GM23338 (cell line): ENCODE results near the gene KSR2. TPM values are rescaled to one million over a fixed set of nuclear protein-coding genes. Genes with fewer than 3 reads are reported as not detected.

Source experiments
- ATAC-seq: fragments of 200-7000 bp; cut with Tn5 transposase; 3 replicates; pipeline ENCODE4 v1.9.1; 2020
- DNase-seq: peaks from one replicate; pipeline ENCODE4 v3.0.0-alpha.2; 2015; ENCODE audit warnings: low spot score
- H2AFZ ChIP-seq: fragments of 200-600 bp; sonication (generic); 2 replicates; pipeline ENCODE4 v1.8.0; 2016; ENCODE audit warnings: antibody characterized with exemption, mild to moderate bottlenecking, moderate library complexity
- H3F3A ChIP-seq: fragments of 200-600 bp; sonication (generic); replicated peaks from 2 replicates; pipeline ENCODE4 v1.8.0; 2017; ENCODE audit warnings: antibody characterized with exemption, mixed run types, low read depth
- H3K27ac ChIP-seq: fragments of 200-600 bp; sonication (generic); 2 replicates; pipeline ENCODE4 v1.6.1; 2016; ENCODE audit warnings: low read depth
- H3K27me3 ChIP-seq: fragments of 200-600 bp; sonication (generic); 2 replicates; pipeline ENCODE4 v1.8.0; 2016; ENCODE audit warnings: mild to moderate bottlenecking, mixed run types, moderate library complexity; ENCODE audit not compliant: insufficient read depth
- H3K36me3 ChIP-seq: fragments of 200-600 bp; sonication (generic); 2 replicates; pipeline ENCODE4 v1.8.0; 2016; ENCODE audit warnings: mild to moderate bottlenecking; ENCODE audit not compliant: insufficient read depth
- H3K4me1 ChIP-seq: fragments of 200-600 bp; sonication (generic); 2 replicates; pipeline ENCODE4 v1.8.0; 2016; ENCODE audit warnings: mild to moderate bottlenecking, moderate library complexity; ENCODE audit not compliant: insufficient read depth
- H3K4me2 ChIP-seq: fragments of 200-600 bp; sonication (generic); 2 replicates; pipeline ENCODE4 v1.7.1; 2017; ENCODE audit warnings: mixed run types
- H3K4me3 ChIP-seq: fragments of 200-600 bp; sonication (generic); 2 replicates; pipeline ENCODE4 v1.6.1; 2016; ENCODE audit warnings: mixed run types
- H3K79me2 ChIP-seq: fragments of 200-600 bp; sonication (generic); replicated peaks from 2 replicates; pipeline ENCODE4 v1.8.0; 2017; ENCODE audit warnings: mild to moderate bottlenecking; ENCODE audit not compliant: insufficient read depth
- H3K9me2 ChIP-seq: fragments of 200-600 bp; sonication (generic); 2 replicates; pipeline ENCODE4 v1.8.0; 2017; ENCODE audit not compliant: insufficient read depth
- H4K20me1 ChIP-seq: fragments of 200-600 bp; sonication (generic); replicated peaks from 2 replicates; pipeline ENCODE4 v1.8.0; 2017; ENCODE audit warnings: mild to moderate bottlenecking; ENCODE audit not compliant: insufficient read depth
- H3K27ac Mint-ChIP-seq: 2 replicates; pipeline ENCODE4 v1.8.0; 2020; ENCODE audit warnings: inconsistent platforms, mild to moderate bottlenecking, moderate library complexity, mixed read lengths
- H3K27me3 Mint-ChIP-seq: 3 replicates; pipeline ENCODE4 v1.8.0; 2022; ENCODE audit warnings: low read depth, mild to moderate bottlenecking, moderate library complexity, mixed read lengths, inconsistent platforms; ENCODE audit not compliant: insufficient read depth, poor library complexity
- H3K36me3 Mint-ChIP-seq: 3 replicates; pipeline ENCODE4 v1.8.0; 2021; ENCODE audit warnings: low read depth, mild to moderate bottlenecking, inconsistent platforms, moderate library complexity, mixed read lengths
- H3K4me1 Mint-ChIP-seq: 3 replicates; pipeline ENCODE4 v1.8.0; 2020; ENCODE audit warnings: mild to moderate bottlenecking, inconsistent platforms, mixed read lengths
- H3K4me3 Mint-ChIP-seq: 3 replicates; pipeline ENCODE4 v1.8.0; 2021; ENCODE audit warnings: moderate library complexity, mild to moderate bottlenecking, inconsistent platforms, mixed read lengths
- H3K9me3 Mint-ChIP-seq: 3 replicates; pipeline ENCODE4 v1.8.0; 2020; ENCODE audit warnings: moderate library complexity, mild to moderate bottlenecking, inconsistent platforms, mixed read lengths
- CREB1 ChIP-seq: fragments of 250-450 bp; sonication (Bioruptor Pico); IDR thresholded peaks from 2 replicates; pipeline ENCODE4 v1.5.0; 2020; ENCODE audit warnings: low read depth, mild to moderate bottlenecking, moderate library complexity
- EZH2 ChIP-seq: fragments of 200-600 bp; sonication (generic); IDR thresholded peaks from one replicate; pipeline ENCODE4 v1.8.0; 2017; ENCODE audit warnings: antibody characterized with exemption, mild to moderate bottlenecking, low read depth; ENCODE audit not compliant: unreplicated experiment
- EZH2phosphoT487 ChIP-seq: fragments of 200-600 bp; sonication (generic); IDR thresholded peaks from one replicate; pipeline ENCODE4 v1.8.1; 2018; ENCODE audit warnings: antibody characterized with exemption; ENCODE audit not compliant: unreplicated experiment
- JUNB ChIP-seq: IDR thresholded peaks from one replicate; pipeline ENCODE4 v1.6.1; 2016; ENCODE audit warnings: antibody characterized with exemption; ENCODE audit not compliant: unreplicated experiment
- NANOG ChIP-seq: IDR thresholded peaks from 2 replicates; pipeline ENCODE4 v1.6.1; 2016; ENCODE audit warnings: antibody characterized with exemption, borderline replicate concordance
- POLR2AphosphoS5 ChIP-seq: IDR thresholded peaks from 2 replicates; pipeline ENCODE4 v1.6.1; 2016; ENCODE audit warnings: antibody characterized with exemption, low read depth
- STAT1 ChIP-seq: IDR thresholded peaks from one replicate; pipeline ENCODE4 v1.6.1; 2016; ENCODE audit warnings: antibody characterized with exemption; ENCODE audit not compliant: unreplicated experiment
- ZNF114 ChIP-seq: fragments of 250-450 bp; sonication (Bioruptor Pico); IDR thresholded peaks from 2 replicates; pipeline ENCODE4 v1.5.0; 2020; ENCODE audit warnings: mild to moderate bottlenecking, moderate library complexity
- ZNF331 ChIP-seq: fragments of 250-450 bp; sonication (Bioruptor Pico); IDR thresholded peaks from 2 replicates; pipeline ENCODE4 v1.5.0; 2020; ENCODE audit warnings: low read depth, mild to moderate bottlenecking, moderate library complexity
- polyA plus RNA-seq: library from polyadenylated mRNA; unstranded; fragments of >200 nt; fragmentation: Nextera tagmentation; extraction: Ambion mirVana; gene quantifications from 2 replicates; pipeline ENCODE4 v1.2.1, GENCODE V29; 2016
- total RNA-seq: library from RNA; depleted of rRNA; stranded (reverse); fragments of >200 nt; shearing (Covaris generic); gene quantifications from 2 replicates; pipeline ENCODE4 v1.2.3, GENCODE V29; 2014
- TF ChIP-seq, protein P1 (sequence below), 2 experiments: fragments of 200-600 bp in 1 of 2; sonication (generic) in 1 of 2; conservative IDR thresholded peaks; 2 replicates each; pipeline versions ENCODE4 v1.5.1 to v1.6.1; 2016 to 2017; ENCODE audit warnings: antibody characterized with exemption in 2 of 2, low read depth in 2 of 2, mild to moderate bottlenecking in 2 of 2, moderate library complexity in 1 of 2
- TF ChIP-seq, protein P2 (sequence below): fragments of 250-450 bp; sonication (Bioruptor Pico); IDR thresholded peaks from 2 replicates; pipeline ENCODE4 v1.5.0; 2020; ENCODE audit warnings: mild to moderate bottlenecking, moderate library complexity
- TF ChIP-seq, protein P3 (sequence below): IDR thresholded peaks from 2 replicates; pipeline ENCODE4 v1.6.1; 2016; ENCODE audit warnings: antibody characterized with exemption

The KSR2 gene
- total and polyA plus RNA-seq, 2 experiments from 2014 or later, result 1.1 to 2.7 TPM

DNA sequence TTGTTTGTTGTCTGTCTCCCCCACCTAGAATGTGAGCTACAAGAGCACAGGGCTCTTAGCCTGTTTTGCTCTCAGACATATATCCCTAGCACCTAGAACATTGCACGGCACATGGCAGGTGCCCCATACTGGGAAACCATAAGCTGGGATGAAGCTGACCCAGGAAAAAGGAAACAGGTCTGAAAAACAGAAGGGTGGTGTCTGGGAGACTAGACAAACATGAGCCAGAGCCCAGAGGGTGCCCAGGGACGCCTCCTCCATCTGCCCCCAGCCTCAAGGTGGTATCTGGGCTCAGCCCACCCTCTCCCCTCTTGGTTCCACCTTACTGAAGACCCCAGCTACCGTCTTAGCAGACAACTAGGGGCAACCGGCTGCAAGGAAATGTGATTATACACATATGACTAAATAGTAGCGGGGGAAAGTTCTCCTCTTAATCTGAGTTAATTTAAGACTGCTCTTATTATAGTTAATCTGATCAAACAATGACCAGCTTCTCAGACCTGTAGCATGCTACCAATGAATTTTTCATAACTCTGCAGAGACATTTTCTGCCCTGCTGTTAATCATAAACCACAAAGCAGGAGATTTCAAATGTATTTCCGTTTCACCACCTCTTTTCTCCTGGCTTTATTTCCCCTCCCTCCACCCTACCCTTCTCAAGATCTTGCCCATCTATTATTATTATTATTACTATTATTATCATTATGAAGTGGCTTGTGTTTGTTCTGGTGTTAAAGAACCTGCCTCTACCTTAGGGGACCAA, 31.9 kb downstream of the KSR2 start (continued):
- TF ChIP-seq, protein P1, sequence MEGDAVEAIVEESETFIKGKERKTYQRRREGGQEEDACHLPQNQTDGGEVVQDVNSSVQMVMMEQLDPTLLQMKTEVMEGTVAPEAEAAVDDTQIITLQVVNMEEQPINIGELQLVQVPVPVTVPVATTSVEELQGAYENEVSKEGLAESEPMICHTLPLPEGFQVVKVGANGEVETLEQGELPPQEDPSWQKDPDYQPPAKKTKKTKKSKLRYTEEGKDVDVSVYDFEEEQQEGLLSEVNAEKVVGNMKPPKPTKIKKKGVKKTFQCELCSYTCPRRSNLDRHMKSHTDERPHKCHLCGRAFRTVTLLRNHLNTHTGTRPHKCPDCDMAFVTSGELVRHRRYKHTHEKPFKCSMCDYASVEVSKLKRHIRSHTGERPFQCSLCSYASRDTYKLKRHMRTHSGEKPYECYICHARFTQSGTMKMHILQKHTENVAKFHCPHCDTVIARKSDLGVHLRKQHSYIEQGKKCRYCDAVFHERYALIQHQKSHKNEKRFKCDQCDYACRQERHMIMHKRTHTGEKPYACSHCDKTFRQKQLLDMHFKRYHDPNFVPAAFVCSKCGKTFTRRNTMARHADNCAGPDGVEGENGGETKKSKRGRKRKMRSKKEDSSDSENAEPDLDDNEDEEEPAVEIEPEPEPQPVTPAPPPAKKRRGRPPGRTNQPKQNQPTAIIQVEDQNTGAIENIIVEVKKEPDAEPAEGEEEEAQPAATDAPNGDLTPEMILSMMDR (conservative IDR thresholded peaks at IDR 0.05; ENCODE audit: low read depth in 2 of 2), result no peak
- no peak for TF ChIP-seq JUNB
- TF ChIP-seq ZNF114 (CRISPR knock-in tag), result no peak
- no peak for TF ChIP-seq POLR2AphosphoS5
- TF ChIP-seq CREB1 (CRISPR knock-in tag), result no peak
- no peak for TF ChIP-seq NANOG

DNA sequence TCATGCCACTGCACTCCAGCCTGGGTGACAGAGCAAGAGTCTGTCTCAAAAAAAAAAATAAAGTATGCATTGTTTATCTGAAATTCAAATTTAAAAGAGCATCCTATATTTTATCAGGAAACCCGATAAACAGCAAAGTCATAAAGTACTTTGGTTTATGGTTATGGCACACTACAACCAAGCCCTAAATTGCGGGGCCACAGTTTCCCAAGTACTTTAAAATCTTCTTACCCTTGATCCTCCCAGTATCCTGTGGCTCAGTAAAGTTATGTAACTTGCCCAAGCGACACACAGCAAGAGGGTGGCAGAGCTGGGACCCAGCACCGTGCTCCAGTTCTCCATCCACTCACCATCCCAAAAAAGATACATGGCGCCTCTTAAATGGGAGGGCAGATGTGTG, 35.2 kb downstream of the KSR2 start:
- Histone ChIP-seq H3K36me3 (no peaks in the 10 kb centered on the region), H3K79me2 (no peaks in the 10 kb centered on the region), H3K4me2 (no peak overlapping the region), H3K4me1 (no peaks in the 10 kb centered on the region), H3F3A (no peaks in the 10 kb centered on the region), H4K20me1 (no peaks in the 10 kb centered on the region), H2AFZ (no peak overlapping the region), H3K9me2 (no peaks in the 10 kb centered on the region), H3K27ac (no peak overlapping the region), H3K27me3 (no peaks in the 10 kb centered on the region), H3K4me3 (no peak overlapping the region)
- ATAC-seq (no peak), DNase-seq (no peak)
- Mint-ChIP-seq H3K9me3 (no peaks in the 10 kb centered on the region), H3K27me3 (peaks cover 4% of the 10 kb centered on the region), H3K4me3 (no peak overlapping the region), H3K27ac (no peak overlapping the region), H3K4me1 (no peaks in the 10 kb centered on the region), H3K36me3 (no peaks in the 10 kb centered on the region)
- TF ChIP-seq STAT1 (no peak), EZH2phosphoT487 (no peak), NANOG (no peak), ZNF114 (CRISPR knock-in tag) (no peak), EZH2 (no peak), POLR2AphosphoS5 (no peak), CREB1 (CRISPR knock-in tag) (no peak), JUNB (no peak), ZNF331 (CRISPR knock-in tag) (no peak)
- TF ChIP-seq, protein P2, sequence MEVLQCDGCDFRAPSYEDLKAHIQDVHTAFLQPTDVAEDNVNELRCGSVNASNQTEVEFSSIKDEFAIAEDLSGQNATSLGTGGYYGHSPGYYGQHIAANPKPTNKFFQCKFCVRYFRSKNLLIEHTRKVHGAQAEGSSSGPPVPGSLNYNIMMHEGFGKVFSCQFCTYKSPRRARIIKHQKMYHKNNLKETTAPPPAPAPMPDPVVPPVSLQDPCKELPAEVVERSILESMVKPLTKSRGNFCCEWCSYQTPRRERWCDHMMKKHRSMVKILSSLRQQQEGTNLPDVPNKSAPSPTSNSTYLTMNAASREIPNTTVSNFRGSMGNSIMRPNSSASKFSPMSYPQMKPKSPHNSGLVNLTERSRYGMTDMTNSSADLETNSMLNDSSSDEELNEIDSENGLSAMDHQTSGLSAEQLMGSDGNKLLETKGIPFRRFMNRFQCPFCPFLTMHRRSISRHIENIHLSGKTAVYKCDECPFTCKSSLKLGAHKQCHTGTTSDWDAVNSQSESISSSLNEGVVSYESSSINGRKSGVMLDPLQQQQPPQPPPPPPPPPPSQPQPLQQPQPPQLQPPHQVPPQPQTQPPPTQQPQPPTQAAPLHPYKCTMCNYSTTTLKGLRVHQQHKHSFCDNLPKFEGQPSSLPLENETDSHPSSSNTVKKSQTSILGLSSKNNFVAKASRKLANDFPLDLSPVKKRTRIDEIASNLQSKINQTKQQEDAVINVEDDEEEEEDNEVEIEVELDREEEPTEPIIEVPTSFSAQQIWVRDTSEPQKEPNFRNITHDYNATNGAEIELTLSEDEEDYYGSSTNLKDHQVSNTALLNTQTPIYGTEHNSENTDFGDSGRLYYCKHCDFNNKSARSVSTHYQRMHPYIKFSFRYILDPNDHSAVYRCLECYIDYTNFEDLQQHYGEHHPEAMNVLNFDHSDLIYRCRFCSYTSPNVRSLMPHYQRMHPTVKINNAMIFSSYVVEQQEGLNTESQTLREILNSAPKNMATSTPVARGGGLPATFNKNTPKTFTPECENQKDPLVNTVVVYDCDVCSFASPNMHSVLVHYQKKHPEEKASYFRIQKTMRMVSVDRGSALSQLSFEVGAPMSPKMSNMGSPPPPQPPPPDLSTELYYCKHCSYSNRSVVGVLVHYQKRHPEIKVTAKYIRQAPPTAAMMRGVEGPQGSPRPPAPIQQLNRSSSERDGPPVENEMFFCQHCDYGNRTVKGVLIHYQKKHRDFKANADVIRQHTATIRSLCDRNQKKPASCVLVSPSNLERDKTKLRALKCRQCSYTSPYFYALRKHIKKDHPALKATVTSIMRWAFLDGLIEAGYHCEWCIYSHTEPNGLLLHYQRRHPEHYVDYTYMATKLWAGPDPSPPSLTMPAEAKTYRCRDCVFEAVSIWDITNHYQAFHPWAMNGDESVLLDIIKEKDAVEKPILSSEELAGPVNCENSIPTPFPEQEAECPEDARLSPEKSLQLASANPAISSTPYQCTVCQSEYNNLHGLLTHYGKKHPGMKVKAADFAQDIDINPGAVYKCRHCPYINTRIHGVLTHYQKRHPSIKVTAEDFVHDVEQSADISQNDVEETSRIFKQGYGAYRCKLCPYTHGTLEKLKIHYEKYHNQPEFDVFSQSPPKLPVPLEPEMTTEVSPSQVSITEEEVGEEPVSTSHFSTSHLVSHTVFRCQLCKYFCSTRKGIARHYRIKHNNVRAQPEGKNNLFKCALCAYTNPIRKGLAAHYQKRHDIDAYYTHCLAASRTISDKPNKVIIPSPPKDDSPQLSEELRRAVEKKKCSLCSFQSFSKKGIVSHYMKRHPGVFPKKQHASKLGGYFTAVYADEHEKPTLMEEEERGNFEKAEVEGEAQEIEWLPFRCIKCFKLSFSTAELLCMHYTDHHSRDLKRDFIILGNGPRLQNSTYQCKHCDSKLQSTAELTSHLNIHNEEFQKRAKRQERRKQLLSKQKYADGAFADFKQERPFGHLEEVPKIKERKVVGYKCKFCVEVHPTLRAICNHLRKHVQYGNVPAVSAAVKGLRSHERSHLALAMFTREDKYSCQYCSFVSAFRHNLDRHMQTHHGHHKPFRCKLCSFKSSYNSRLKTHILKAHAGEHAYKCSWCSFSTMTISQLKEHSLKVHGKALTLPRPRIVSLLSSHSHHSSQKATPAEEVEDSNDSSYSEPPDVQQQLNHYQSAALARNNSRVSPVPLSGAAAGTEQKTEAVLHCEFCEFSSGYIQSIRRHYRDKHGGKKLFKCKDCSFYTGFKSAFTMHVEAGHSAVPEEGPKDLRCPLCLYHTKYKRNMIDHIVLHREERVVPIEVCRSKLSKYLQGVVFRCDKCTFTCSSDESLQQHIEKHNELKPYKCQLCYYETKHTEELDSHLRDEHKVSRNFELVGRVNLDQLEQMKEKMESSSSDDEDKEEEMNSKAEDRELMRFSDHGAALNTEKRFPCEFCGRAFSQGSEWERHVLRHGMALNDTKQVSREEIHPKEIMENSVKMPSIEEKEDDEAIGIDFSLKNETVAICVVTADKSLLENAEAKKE (CRISPR knock-in tag), result no peak
- TF ChIP-seq, protein P3, sequence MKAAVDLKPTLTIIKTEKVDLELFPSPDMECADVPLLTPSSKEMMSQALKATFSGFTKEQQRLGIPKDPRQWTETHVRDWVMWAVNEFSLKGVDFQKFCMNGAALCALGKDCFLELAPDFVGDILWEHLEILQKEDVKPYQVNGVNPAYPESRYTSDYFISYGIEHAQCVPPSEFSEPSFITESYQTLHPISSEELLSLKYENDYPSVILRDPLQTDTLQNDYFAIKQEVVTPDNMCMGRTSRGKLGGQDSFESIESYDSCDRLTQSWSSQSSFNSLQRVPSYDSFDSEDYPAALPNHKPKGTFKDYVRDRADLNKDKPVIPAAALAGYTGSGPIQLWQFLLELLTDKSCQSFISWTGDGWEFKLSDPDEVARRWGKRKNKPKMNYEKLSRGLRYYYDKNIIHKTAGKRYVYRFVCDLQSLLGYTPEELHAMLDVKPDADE, result no peak
- TF ChIP-seq, protein P1 (conservative IDR thresholded peaks at IDR 0.05; ENCODE audit: low read depth in 2 of 2), result no peak
